Nephron (organoid): ENCODE data around the gene EGFR.

Experiments
- H3K27ac Mint-ChIP-seq, 3 experiments: 2 replicates each; pipeline ENCODE4 v1.8.0; 2020; ENCODE audit warnings: mixed read lengths in 3 of 3, mild to moderate bottlenecking in 2 of 3, moderate library complexity in 1 of 3
- H3K27me3 Mint-ChIP-seq: 2 replicates; pipeline ENCODE4 v1.8.0; 2021; ENCODE audit warnings: low read depth, mild to moderate bottlenecking, moderate library complexity, mixed read lengths
- H3K36me3 Mint-ChIP-seq: 2 replicates; pipeline ENCODE4 v1.8.0; 2020; ENCODE audit warnings: low read depth, mixed read lengths
- H3K4me1 Mint-ChIP-seq: 2 replicates; pipeline ENCODE4 v1.8.0; 2020; ENCODE audit warnings: mixed read lengths
- H3K4me3 Mint-ChIP-seq, 3 experiments: 2 replicates each; pipeline ENCODE4 v1.8.0; 2020; ENCODE audit warnings: mild to moderate bottlenecking in 3 of 3, mixed read lengths in 3 of 3, moderate library complexity in 2 of 3
- H3K9me3 Mint-ChIP-seq: 2 replicates; pipeline ENCODE4 v1.8.0; 2020; ENCODE audit warnings: mixed read lengths
- CTCF ChIP-seq, 3 experiments: fragments of 200-600 bp; sonication (generic); IDR thresholded peaks; one replicate each; pipeline ENCODE4 v1.5.0; 2021; ENCODE audit warnings: antibody characterized with exemption in 3 of 3; ENCODE audit not compliant: unreplicated experiment in 3 of 3

The EGFR gene

GRCh38 chr7:55048221-55048859 is 29.5 kb downstream of the EGFR start:
- no peak overlapping the region for H3K4me3 Mint-ChIP-seq
- H3K4me1 Mint-ChIP-seq: peaks cover 33% of the 10 kb centered on the region
- peak overlapping the region in 1 of 3 experiments; percentile 19 for H3K27ac Mint-ChIP-seq
- no peak for TF ChIP-seq CTCF (IDR thresholded peaks at IDR 0.05; ENCODE audit: unreplicated experiment in 3 of 3)
- H3K9me3 Mint-ChIP-seq: no peaks in the 10 kb centered on the region
- H3K36me3 Mint-ChIP-seq: no peaks in the 10 kb centered on the region
- no peaks in the 10 kb centered on the region for H3K27me3 Mint-ChIP-seq

GRCh38 chr7:55050281-55050680 is 31.5 kb downstream of the EGFR start:
- no peak overlapping the region for H3K4me3 Mint-ChIP-seq
- H3K27me3 Mint-ChIP-seq: peaks cover 8% of the 10 kb centered on the region
- peaks cover 23% of the 10 kb centered on the region for H3K4me1 Mint-ChIP-seq
- no peaks in the 10 kb centered on the region for H3K36me3 Mint-ChIP-seq
- no peak for TF ChIP-seq CTCF (IDR thresholded peaks at IDR 0.05; ENCODE audit: unreplicated experiment in 3 of 3)
- no peaks in the 10 kb centered on the region for H3K9me3 Mint-ChIP-seq
- H3K27ac Mint-ChIP-seq: peak overlapping the region in 2 of 3 experiments; percentile 7 to 33

- H3K4me1 Mint-ChIP-seq: peaks cover 33% of the 10 kb centered on the region
- H3K36me3 Mint-ChIP-seq: no peaks in the 10 kb centered on the region
- H3K9me3 Mint-ChIP-seq: no peaks in the 10 kb centered on the region
- H3K4me3 Mint-ChIP-seq: no peak overlapping the region
- peak overlapping the region in 1 of 3 experiments; percentile 81 for H3K27ac Mint-ChIP-seq
- H3K27me3 Mint-ChIP-seq: peaks cover 18% of the 10 kb centered on the region
- no peak for TF ChIP-seq CTCF (IDR thresholded peaks at IDR 0.05; ENCODE audit: unreplicated experiment in 3 of 3)
Measured at GRCh38 chr7:55052081-55052480, 33.3 kb downstream of the EGFR start.

GRCh38 chr7:55052741-55053427 is 34.1 kb downstream of the EGFR start:
- peak overlapping the region in 2 of 3 experiments; percentile 36 to 81 for H3K27ac Mint-ChIP-seq
- no peak for TF ChIP-seq CTCF (IDR thresholded peaks at IDR 0.05; ENCODE audit: unreplicated experiment in 3 of 3)
- H3K27me3 Mint-ChIP-seq: peaks cover 18% of the 10 kb centered on the region

GRCh38 chr7:55053651-55054571 is 35.1 kb downstream of the EGFR start:
- TF ChIP-seq CTCF (IDR thresholded peaks at IDR 0.05; ENCODE audit: unreplicated experiment in 3 of 3): no peak
- Mint-ChIP-seq H3K9me3 (no peaks in the 10 kb centered on the region), H3K27me3 (peaks cover 18% of the 10 kb centered on the region), H3K4me3 (no peak overlapping the region), H3K4me1 (peaks cover 36% of the 10 kb centered on the region), H3K27ac (peak overlapping the region; percentile 16 to 70 (median 34)), H3K36me3 (no peaks in the 10 kb centered on the region)

More at GRCh38 chr7:55052741-55053427, 34.1 kb downstream of the EGFR start:
- Mint-ChIP-seq H3K36me3 (no peaks in the 10 kb centered on the region), H3K4me3 (no peak overlapping the region), H3K4me1 (peaks cover 41% of the 10 kb centered on the region), H3K9me3 (no peaks in the 10 kb centered on the region)
